HG03025 (cell line): ENCODE data around the gene ZNF417.
"Not testable (repeated sequence)": the region's sequence is repeated elsewhere in the genome, so short reads cannot be mapped to it uniquely, and the experiment has no call there.

Experiments used
- ATAC-seq: cut with Tn5 transposase; IDR thresholded peaks from one replicate; pipeline ENCODE4 v1.9.1; 2021; ENCODE audit warnings: mild to moderate bottlenecking, moderate library complexity; ENCODE audit not compliant: unreplicated experiment, low FRiP score

ZNF417 gene

GRCh38 chr19:57916168-57916995 lies at the start of gene ZNF417:
Gene ZNF417, minus strand, starts transcription at chr19:57916592. Its CDS starts 181 bp downstream, at chr19:57916411.
- peak; percentile 96 for ATAC-seq

- ATAC-seq: no peak
Observed at GRCh38 chr19:57964761-57965160, 48.4 kb upstream of the ZNF417 start.

GRCh38 chr19:57961785-57962184 lies 45.4 kb upstream of the ZNF417 start:
- ATAC-seq: no peak

DNA sequence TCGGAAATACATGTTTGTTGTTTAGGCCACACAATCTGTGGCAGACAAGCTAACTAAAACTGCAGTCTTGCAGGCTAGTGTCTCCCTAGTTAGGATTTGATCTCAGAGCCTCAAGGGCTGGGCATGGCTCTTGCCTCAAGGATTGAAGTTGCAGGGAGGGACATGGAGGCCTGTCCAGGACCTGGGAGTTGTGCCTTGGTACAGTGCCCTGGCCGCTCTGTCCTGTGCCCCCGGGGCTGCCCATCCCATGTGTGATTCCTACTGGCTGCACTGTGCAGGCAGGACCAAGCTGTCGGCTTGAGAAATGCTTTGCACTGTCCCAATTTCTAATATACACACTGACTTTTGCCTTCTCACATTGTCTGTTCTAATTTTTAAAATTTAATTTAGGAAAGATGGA lies 38.6 kb upstream of the ZNF417 start:
- no peak for ATAC-seq

DNA sequence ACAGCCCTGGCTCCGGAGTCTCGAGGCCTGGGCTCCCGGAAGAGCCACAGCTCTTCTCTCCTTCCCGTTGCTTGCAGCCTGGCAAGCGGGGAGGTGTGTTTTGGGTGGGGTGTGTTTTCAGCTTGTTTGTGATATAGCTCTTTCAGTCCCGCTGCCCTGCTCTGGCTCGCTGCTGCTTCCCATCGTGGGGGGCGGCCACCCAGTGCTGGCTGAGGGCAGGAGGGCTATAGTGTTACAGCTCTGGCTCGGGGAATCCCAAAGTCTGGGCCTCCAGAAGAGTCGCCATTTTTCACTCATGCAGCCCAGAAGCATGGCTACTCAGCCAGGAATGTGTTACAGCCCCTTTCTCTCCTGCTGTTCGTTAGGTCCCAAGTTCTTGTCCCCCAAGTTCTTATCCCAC lies 33.3 kb upstream of the ZNF417 start:
- no peak for ATAC-seq

GRCh38 chr19:57949296-57949695 lies 32.9 kb upstream of the ZNF417 start:
- ATAC-seq: no peak

DNA sequence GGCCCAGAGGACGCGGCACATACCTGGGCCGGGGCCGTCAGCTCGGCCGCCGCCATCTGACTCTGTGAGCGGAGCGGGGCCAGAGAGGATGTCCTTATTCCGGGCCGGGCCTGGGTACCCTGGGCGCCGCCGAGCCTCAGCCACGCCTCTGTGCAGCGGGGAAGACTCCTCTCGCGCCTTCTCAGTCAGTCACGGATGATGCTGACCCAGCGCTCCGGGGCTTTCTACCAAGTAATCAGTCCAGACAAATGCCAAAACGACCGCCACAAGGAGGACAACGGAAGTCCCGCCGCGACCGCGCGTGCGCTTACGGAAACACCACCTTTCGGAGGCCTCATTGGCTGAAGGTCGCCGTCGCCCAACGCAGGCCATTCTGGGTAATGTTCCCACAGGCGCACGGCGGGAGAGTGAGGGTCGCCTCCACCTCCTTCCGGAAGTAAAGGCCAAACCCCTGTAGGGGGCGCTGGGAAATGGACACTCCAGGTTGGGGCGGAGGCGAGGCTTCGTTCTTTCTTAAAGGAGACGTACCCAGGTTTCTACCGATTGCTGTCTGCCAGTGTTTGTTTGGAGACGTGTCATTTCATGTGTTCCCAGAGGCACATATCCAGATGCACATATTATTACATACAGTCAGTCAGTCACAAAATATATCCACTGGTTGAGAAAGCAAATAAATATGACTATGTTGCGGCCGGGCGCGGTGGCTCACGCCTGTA lies 31.2 kb upstream of the ZNF417 start, which contains the start of gene ZNF256:
ZNF256 (minus strand) TSS at position 288 of the 716 bp plus-strand sequence; CDS start at position 56, 232 bp downstream.
- peak; percentile 80 for ATAC-seq

- ATAC-seq: peak; percentile 9
Observed at GRCh38 chr19:57947088-57947418, 30.7 kb upstream of the ZNF417 start.

DNA sequence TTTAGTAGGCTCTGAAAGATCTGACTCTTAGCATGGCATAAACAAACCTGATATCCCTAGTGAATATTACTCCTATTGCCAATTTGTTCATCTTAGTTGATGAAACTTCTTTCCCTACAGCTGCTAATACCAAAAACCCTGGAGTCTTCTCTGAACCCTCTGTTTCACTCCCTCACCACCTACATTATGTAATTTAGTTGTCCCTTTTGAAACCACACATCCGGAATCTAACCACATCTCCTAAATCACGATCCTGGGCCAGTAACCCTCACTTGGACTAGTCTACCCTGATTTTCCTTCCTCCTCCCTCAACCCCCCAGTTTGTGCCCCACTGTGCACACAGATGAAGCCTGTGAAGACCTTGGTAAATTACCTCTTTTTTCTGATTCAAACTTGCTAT lies 29.9 kb upstream of the ZNF417 start:
- ATAC-seq: no peak

DNA sequence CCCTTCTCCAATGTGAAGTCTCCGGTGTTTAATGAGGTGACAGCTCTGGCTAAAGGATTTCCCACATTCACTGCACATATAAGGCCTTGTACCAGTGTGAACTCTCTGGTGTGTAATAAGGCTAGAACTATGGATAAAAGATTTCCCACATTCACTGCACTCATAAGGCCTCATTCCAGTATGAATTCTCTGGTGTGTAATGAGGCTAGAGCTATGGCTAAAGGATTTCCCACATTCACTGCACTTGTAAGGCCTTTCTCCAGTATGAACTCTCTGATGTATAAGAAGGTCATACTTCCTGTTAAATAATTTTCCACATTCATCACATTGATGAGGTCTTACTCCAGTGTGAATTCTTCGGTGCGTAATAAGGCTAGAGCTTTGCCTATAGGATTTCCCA lies 25.2 kb upstream of the ZNF417 start:
- ATAC-seq: no peak

- ATAC-seq: no peak
Observed at GRCh38 chr19:57935731-57936130, 19.3 kb upstream of the ZNF417 start.

DNA sequence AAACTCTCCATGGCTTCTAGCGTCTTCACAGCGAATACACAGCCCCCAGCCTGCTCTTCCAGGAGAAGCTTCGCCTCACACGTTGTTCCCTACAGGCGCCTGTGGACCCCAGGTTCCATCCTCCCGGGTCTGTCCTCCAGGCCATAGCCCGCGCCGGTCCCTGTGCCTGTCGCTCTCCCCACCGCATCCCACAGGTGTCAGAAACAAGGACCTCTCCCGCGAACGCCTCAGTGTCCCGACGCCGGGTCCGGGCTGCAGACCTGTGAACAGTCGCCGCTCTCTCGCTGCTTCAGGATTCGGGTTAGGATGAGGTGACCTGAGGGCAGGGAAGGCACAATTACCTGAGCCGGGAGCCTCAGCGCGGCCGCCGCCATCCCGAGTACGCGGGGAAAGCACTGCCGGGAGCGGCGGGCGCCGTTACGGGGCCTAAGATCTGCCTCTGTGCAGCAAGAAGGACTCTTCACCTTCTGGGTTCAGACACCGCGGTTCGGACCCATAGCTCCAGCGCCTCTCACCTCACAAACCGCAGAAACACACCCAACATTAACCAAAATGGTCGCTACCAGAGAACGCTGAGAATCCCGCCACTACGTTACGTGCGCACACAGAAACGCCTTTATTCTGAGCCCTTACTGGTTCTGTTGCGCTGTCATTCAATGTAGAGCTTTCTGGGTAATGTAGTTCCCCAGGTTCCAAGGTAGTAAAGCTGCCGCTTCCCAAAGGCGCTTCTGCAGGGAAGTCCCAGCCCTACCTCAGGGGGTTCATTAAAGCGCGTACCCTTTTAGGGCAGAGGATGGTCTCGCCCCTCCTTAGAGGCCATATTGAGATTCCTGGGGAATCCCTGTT lies 18.7 kb upstream of the ZNF417 start, which contains the start of gene ZNF418:
ZNF418 (minus strand) TSS at position 583 of the 846 bp plus-strand sequence. CDS start 1,580 bp downstream, outside the sequence.
- no peak for ATAC-seq

- no peak for ATAC-seq
Observed at GRCh38 chr19:57927587-57927986, 11.2 kb upstream of the ZNF417 start.

- no peak for ATAC-seq
Observed at GRCh38 chr19:57914531-57914930, 1.9 kb downstream of the ZNF417 start.

GRCh38 chr19:57907394-57907793 lies 9.0 kb downstream of the ZNF417 start:
- ATAC-seq: no peak

GRCh38 chr19:57905258-57905657 lies 11.1 kb downstream of the ZNF417 start:
- no peak for ATAC-seq

GRCh38 chr19:57903618-57904184 lies 12.7 kb downstream of the ZNF417 start:
- ATAC-seq: no peak

DNA sequence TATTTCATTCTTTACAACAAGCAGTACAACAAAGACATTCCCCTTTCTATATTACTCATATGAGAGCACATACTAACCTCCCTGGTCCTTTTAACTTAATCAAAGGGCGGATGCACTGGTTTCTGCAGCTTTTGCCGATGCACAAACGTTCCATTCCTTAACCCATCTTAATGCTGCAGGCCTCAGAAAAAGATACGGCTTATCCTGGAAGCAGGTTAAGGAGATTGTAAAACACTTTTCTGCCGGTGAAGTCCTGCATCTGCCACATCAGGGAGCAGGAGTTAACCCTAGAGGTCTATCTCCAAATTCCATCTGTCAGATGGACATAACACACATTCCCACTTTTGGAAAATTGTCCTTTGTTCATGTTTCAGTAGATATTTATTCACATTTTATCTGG lies 16.1 kb downstream of the ZNF417 start:
- no peak for ATAC-seq

DNA sequence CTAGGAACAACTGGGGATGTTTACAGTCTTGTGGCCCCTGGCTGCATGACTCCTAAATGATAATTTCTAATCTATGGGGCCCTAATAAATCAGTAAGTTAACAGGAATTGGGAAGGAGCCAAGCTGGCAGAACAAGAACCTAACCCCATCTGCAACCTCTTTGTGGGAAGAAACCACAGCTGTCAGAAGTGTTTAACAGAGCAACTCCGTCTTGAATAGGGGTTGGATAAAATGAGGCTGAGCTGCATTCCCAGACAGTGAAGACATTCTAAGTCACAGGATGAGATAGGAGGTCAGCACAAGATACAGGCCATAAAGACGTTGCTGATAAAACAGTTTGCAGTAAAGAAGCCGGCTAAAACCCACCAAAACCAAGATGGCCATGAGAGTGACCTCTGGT lies 25.7 kb downstream of the ZNF417 start:
- ATAC-seq: not testable (repeated sequence)

DNA sequence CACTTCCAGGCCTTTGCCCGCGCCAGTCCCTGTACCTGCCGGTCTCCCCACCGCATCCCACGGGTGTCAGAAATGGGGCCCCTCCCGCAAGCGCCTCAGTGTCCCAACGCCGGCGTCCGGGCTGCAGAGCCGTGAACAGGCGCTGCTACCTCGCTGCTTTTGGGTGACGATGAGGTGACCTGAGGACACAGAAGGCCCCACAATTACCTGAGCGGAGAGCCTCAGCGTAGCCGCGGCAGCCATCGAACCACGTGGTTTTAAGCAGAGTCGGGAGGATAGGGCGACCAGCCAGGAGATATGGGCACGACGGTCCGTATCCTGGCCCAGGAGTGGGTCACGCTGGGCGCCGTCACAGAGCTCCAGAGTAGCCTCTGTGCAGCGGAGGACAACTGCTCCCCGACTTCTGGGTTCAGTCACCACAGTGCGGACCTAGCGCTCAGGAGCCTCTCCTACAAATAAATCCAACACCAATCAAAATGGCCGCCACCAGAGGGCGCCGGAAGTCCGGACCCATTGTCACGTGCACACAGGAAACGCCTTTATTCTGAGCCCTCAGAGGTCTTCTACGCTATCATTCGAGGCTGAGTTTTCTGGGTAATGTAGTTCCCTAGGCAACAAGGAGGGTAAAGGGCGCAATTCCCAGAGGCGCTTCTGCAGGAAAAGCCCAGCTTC lies 27.7 kb downstream of the ZNF417 start, which contains the start of gene ZNF814:
ZNF814 (minus strand) TSS at position 478 of the 672 bp plus-strand sequence; CDS start at position 243, 235 bp downstream.
- ATAC-seq: no peak
